CD4-positive, alpha-beta T cell (primary cell): Measurements from ENCODE around the gene DTL. TPM values are rescaled to one million over a fixed set of nuclear protein-coding genes. Genes with fewer than 3 reads are reported as not detected.

Experiments used
- ATAC-seq: fragments of 200-7000 bp; cut with Tn5 transposase; one replicate; pipeline ENCODE4 v1.10.0; 2022; ENCODE audit warnings: mild to moderate bottlenecking; ENCODE audit not compliant: poor library complexity
- CTCF ChIA-PET: fragments of 350-600 bp; sonication (Branson Sonifier 250); formaldehyde crosslinking; loops from one replicate; lab custom pipeline; 2021; ENCODE audit warnings: antibody characterized with exemption, inconsistent platforms; lab: Charles Lee
- POLR2A ChIA-PET: fragments of 350-600 bp; sonication (Branson Sonifier 250); formaldehyde crosslinking; loops from one replicate; lab custom pipeline; 2021; ENCODE audit warnings: antibody characterized with exemption, inconsistent platforms; lab: Charles Lee
- DNase-seq, 14 experiments: peaks; one replicate each; pipeline ENCODE4 v3.0.0-alpha.2; 2013 to 2020; ENCODE audit warnings: mixed read lengths in 2 of 14
- H3K27ac ChIP-seq, 2 donors: one replicate each; pipeline versions ENCODE4 v1.5.1 to v1.7.0; 2013; ENCODE audit warnings: low read length in 2 of 2, low read depth in 1 of 2, mild to moderate bottlenecking in 1 of 2
- H3K27me3 ChIP-seq, 2 experiments: 1 replicate in 1 of 2; 2 replicates in 1 of 2; pipeline versions ENCODE4 v1.6.1 to v1.7.0; 2013; ENCODE audit warnings: low read length in 2 of 2, control low read depth in 1 of 2, mild to moderate bottlenecking in 1 of 2, moderate library complexity in 1 of 2; ENCODE audit not compliant: insufficient read depth in 2 of 2, control insufficient read depth in 1 of 2
- H3K36me3 ChIP-seq: one replicate; pipeline ENCODE4 v1.6.1; 2013; ENCODE audit warnings: low read length, control low read depth; ENCODE audit not compliant: insufficient read depth
- H3K4me1 ChIP-seq: one replicate; pipeline ENCODE4 v1.6.1; 2013; ENCODE audit warnings: low read length, control low read depth; ENCODE audit not compliant: insufficient read depth
- H3K4me3 ChIP-seq: one replicate; pipeline ENCODE4 v1.5.1; 2013; ENCODE audit warnings: mild to moderate bottlenecking, low read length, moderate library complexity
- H3K9me3 ChIP-seq, 2 experiments: 1 replicate in 1 of 2; 2 replicates in 1 of 2; pipeline versions ENCODE4 v1.6.1 to v1.7.0; 2013; ENCODE audit warnings: low read length in 2 of 2, mild to moderate bottlenecking in 2 of 2, control low read depth in 1 of 2, moderate library complexity in 1 of 2; ENCODE audit not compliant: control insufficient read depth in 1 of 2, insufficient read depth in 1 of 2
- H3K27ac Mint-ChIP-seq: one replicate; pipeline ENCODE4 v1.8.0; 2020; ENCODE audit warnings: mixed read lengths
- H3K27me3 Mint-ChIP-seq: one replicate; pipeline ENCODE4 v1.8.0; 2021; ENCODE audit warnings: mixed read lengths
- H3K36me3 Mint-ChIP-seq: one replicate; pipeline ENCODE4 v1.8.0; 2021; ENCODE audit warnings: low read depth, mixed read lengths
- H3K4me1 Mint-ChIP-seq: one replicate; pipeline ENCODE4 v1.8.0; 2021; ENCODE audit warnings: low read depth, mixed read lengths
- H3K4me3 Mint-ChIP-seq: one replicate; pipeline ENCODE4 v1.8.0; 2020; ENCODE audit warnings: mild to moderate bottlenecking, mixed read lengths
- H3K9me3 Mint-ChIP-seq: one replicate; pipeline ENCODE4 v1.8.0; 2020; ENCODE audit warnings: mixed read lengths
- CTCF ChIP-seq: fragments of 200-600 bp; IDR thresholded peaks from one replicate; pipeline ENCODE4 v1.8.0; 2022; ENCODE audit warnings: antibody characterized with exemption, mild to moderate bottlenecking
- intact Hi-C, 2 experiments: fragments of 100-400 bp; cut with DNase I in 1 of 2; cut with micrococcal nuclease in 1 of 2; formaldehyde crosslinking; loops; one replicate each; pipeline versions ENCODE4 v1.15.1 to v1.9.0; 2023 to 2025; cut with DNase I, micrococcal nuclease
- total RNA-seq, 174 experiments: library from RNA in 2 of 174; stranded (reverse) in 2 of 174; gene quantifications; one replicate each; pipeline ENCODE4 v1.2.3 and lab custom pipeline; 2021 to 2026

The DTL gene
- total RNA-seq, 2 experiments from 2014 or later = 0.49 to 0.64 TPM

- CTCF ChIA-PET = no interaction called here
- no peaks in the 10 kb centered on the region for H3K36me3 ChIP-seq
- intact Hi-C loops = loop anchor here in 1 of 2 experiments (5.0 kb wide), 4 partner anchors 249 to 979 kb away; partner anchors contain the start of genes ANGEL2 and PPP2R5A
- ATAC-seq = no peak
- Mint-ChIP-seq H3K36me3 (peaks cover 16% of the 10 kb centered on the region), H3K4me3 (peak overlapping the region; percentile 42), H3K4me1 (peaks cover 51% of the 10 kb centered on the region), H3K27me3 (no peaks in the 10 kb centered on the region), H3K9me3 (no peaks in the 10 kb centered on the region), H3K27ac (no peak overlapping the region)
- no peak overlapping the region for H3K27ac ChIP-seq
- peak in 3 of 14 experiments; percentile 14 to 25 (median 16) for DNase-seq
- H3K27me3 ChIP-seq = no peaks in the 10 kb centered on the region
- POLR2A ChIA-PET = no interaction called here
- peaks cover 16% of the 10 kb centered on the region for H3K4me1 ChIP-seq
- no peak for TF ChIP-seq CTCF
- H3K9me3 ChIP-seq = no peaks in the 10 kb centered on the region
- no peak overlapping the region for H3K4me3 ChIP-seq
Measured at GRCh38 chr1:212037900-212038299, 2.4 kb downstream of the DTL start.

DNA sequence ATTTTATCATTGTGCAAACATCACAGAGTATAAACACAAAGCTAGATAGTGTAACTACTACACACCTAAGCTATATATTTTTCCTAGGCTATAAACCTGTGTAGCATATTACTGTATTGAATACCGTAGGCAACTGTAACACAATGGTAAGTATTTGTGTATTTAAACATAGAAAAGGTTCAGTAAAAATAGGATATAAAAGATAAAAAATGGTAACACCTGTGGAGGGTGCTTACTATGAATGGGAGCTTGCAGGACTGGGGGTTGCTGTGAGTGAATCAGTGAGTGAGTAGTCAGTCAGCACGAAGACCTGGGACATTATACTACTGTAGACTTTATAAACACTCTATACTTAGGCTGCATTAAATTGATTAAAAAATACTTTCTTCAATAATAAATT lies 4.1 kb downstream of the DTL start:
- H3K9me3 Mint-ChIP-seq = no peaks in the 10 kb centered on the region
- Histone ChIP-seq H3K27me3 (no peaks in the 10 kb centered on the region), H3K4me1 (peaks cover 11% of the 10 kb centered on the region), H3K36me3 (no peaks in the 10 kb centered on the region), H3K27ac (no peak overlapping the region), H3K9me3 (no peaks in the 10 kb centered on the region), H3K4me3 (no peak overlapping the region)
- ChIA-PET POLR2A (interaction anchor here (0.5 to 0.8 kb wide), 2 partner anchors 12 to 255 kb away, joined by 3 to 5 read pairs; no protein-coding TSS in a partner anchor), CTCF (interaction anchor here (1.1 to 1.7 kb wide), 4 partner anchors 8 to 437 kb away, joined by 3 to 5 read pairs (median 4); no protein-coding TSS in a partner anchor)
- H3K27ac Mint-ChIP-seq = no peak overlapping the region
- H3K4me1 Mint-ChIP-seq = peaks cover 39% of the 10 kb centered on the region
- TF ChIP-seq CTCF = no peak
- DNase-seq (no peak), ATAC-seq (no peak)
- intact Hi-C loops = loop anchor here in 1 of 2 experiments (5.0 kb wide), 4 partner anchors 248 to 978 kb away; partner anchors contain the start of genes ANGEL2 and PPP2R5A
- no peak overlapping the region for H3K4me3 Mint-ChIP-seq
- peaks cover 14% of the 10 kb centered on the region for H3K36me3 Mint-ChIP-seq
- no peaks in the 10 kb centered on the region for H3K27me3 Mint-ChIP-seq

DNA sequence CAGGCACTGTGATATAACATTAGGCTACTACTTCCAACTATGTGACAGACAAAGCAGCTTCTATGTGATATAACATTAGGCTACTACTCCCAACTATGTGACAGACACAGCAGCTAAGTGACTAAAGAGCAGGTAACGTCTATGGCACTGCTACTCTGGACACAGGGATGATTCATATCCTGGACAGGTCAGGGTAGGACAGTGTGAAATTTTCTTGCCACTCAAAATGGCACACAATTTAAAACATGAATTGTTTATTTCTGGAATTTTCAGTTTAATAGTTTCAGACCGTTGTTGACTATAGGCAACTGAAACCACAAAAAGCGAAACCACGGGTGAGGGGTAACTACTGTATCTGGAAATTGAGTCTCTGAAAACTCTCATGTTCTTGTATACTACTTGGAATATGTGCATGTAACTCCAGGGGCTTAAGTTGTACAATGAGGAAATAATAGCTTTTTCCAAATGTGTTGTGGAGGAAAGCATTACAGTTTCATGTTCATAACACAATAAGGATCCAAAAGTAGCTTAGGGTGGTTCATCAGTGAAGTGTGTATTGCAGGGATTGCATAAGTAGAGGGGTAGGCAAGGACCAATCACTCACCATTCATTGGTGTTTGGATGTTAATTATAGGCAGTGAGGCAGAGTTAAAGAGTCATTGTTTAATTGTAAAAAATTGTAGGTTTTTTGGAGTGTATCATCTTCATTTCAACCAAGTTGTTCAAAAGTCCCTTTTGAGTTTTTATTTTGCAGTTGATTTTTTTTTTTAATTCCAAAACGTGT lies 5.3 kb downstream of the DTL start:
- no peaks in the 10 kb centered on the region for H3K27me3 ChIP-seq
- DNase-seq (peak in 2 of 14 experiments; percentile 12 to 31), ATAC-seq (no peak)
- Mint-ChIP-seq H3K9me3 (no peaks in the 10 kb centered on the region), H3K4me1 (peaks cover 27% of the 10 kb centered on the region), H3K36me3 (peaks cover 2% of the 10 kb centered on the region), H3K4me3 (peak overlapping the region; percentile 63), H3K27me3 (no peaks in the 10 kb centered on the region), H3K27ac (no peak overlapping the region)
- no peaks in the 10 kb centered on the region for H3K36me3 ChIP-seq
- ChIA-PET POLR2A (interaction anchor here (0.8 kb wide), 1 partner anchor 253 kb away, joined by 3 read pairs; no protein-coding TSS in a partner anchor), CTCF (interaction anchor here (1.1 to 1.7 kb wide), 2 partner anchors 10 to 30 kb away, joined by 3 to 5 read pairs; no protein-coding TSS in a partner anchor)
- peaks cover 5% of the 10 kb centered on the region for H3K4me1 ChIP-seq
- peak overlapping the region; percentile 39 for H3K4me3 ChIP-seq
- H3K27ac ChIP-seq = no peak overlapping the region
- no peaks in the 10 kb centered on the region for H3K9me3 ChIP-seq
- intact Hi-C loops = no loop called here
- no peak for TF ChIP-seq CTCF
